LNCAP (cell line): ENCODE results near the gene NUDT6.

ENCODE experiments used
- TF ChIP-seq, protein P1 (sequence below): fragments of 450-650 bp; IDR thresholded peaks from 2 replicates; pipeline ENCODE4 v1.5.1; 2017; ENCODE audit warnings: mild to moderate bottlenecking

NUDT6 gene

DNA sequence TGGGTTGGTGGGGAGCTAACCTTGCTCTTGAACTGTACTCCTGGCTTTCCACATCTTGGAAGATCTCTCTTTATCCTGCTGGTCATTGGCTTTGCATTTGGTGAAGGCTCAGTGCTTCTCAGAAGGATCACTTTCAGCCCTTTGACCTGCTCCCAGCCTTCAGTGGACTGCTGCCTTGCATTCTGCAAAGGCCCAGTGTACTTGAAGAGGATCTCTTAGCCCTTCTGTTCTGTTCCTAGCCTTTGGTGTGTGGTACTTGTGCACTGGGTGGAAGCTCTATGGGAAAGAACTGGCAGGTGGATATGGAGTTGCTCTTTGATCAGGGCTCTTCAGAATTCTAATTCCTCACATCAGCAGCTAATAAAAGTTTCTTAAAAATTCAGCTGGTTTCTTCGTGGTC, 49.3 kb downstream of the NUDT6 start:
- TF ChIP-seq, protein P1, sequence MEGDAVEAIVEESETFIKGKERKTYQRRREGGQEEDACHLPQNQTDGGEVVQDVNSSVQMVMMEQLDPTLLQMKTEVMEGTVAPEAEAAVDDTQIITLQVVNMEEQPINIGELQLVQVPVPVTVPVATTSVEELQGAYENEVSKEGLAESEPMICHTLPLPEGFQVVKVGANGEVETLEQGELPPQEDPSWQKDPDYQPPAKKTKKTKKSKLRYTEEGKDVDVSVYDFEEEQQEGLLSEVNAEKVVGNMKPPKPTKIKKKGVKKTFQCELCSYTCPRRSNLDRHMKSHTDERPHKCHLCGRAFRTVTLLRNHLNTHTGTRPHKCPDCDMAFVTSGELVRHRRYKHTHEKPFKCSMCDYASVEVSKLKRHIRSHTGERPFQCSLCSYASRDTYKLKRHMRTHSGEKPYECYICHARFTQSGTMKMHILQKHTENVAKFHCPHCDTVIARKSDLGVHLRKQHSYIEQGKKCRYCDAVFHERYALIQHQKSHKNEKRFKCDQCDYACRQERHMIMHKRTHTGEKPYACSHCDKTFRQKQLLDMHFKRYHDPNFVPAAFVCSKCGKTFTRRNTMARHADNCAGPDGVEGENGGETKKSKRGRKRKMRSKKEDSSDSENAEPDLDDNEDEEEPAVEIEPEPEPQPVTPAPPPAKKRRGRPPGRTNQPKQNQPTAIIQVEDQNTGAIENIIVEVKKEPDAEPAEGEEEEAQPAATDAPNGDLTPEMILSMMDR, result no peak

DNA sequence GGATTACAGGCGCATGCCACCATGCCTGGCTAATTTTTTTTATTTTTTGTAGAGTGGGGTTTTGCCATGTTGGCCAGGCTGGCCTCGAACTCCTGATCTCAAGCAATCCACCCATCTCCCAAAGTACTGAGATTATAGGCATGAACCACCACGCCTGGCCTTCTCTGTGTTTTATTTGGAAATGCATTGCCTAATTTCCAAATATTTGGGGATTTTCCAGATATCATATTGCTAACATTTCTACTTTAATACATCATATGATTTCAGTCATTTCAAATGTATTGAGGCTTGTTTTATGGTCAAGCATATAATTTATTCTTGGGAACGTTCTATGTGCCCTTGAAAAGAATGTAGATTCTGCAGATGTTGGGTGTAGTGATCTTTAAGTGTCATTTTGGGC, 57.0 kb downstream of the NUDT6 start:
- TF ChIP-seq, protein P1, result no peak

DNA sequence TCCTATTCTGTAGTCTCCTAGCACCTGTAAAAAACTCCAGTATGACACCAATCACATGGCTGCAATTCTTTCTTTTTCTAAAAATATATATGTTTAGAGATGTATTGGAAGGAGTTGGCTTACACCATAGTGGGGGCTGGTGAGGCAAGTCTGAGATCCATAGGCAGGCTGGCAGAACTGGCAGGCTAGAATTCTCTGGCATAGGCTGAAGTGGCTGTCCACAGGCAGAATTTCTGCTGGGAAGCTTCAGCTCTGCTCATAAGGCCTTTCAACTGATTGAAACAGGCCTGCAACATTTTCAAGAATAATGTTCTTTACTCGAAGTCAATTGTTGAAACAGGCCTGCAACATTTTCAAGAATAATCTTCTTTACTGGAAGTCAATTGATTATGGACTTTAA, 58.8 kb downstream of the NUDT6 start:
- TF ChIP-seq, protein P1, result no peak

GRCh38 chr4:122861172-122861943, 61.0 kb downstream of the NUDT6 start:
- TF ChIP-seq, protein P1, result no peak

DNA sequence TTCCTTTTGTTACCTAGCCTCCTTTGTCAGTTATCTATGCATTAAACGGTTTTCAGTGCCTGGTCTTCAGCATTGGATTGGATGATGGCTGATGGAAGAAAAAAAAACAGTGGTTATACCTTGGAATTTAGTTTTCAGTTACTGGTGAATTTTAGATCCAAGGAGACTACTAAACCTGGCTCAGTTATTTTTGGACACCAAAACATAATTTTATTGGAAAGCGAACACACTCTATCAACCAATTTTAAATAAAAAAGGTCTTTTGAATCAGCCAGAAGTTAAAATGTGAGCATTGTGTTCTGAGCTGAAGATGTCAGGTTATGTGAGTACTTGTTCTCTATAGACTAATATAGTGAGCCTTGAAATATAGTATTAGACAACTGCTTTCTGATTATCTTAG, 63.7 kb downstream of the NUDT6 start:
- TF ChIP-seq, protein P1, result no peak

- TF ChIP-seq, protein P1, result no peak
Measured at GRCh38 chr4:122857160-122857559, 65.2 kb downstream of the NUDT6 start.

GRCh38 chr4:122855353-122855890, 67.0 kb downstream of the NUDT6 start:
- TF ChIP-seq, protein P1, result no peak
